ENCODE measurements around the gene MDK. TPM values are rescaled to one million over a fixed set of nuclear protein-coding genes. Genes with fewer than 3 reads are reported as not detected.

The MDK gene
- polyA plus RNA-seq, 1 donor from 2014 or later: 90.3 TPM

GRCh38 chr11:46429717-46430116 lies 48.2 kb downstream of the MDK start:
- H3K9ac ChIP-seq (ENCODE audit: low read length): no peak overlapping the region
- H3K27me3 ChIP-seq (ENCODE audit: insufficient read depth, low read depth, low read length): no peaks in the 10 kb centered on the region
- H3K9me2 ChIP-seq (ENCODE audit: insufficient read depth, low read length): no peaks in the 10 kb centered on the region
- no peak for TF ChIP-seq POLR2AphosphoS5 (IDR thresholded peaks at IDR 0.05)
- TF ChIP-seq EP300 (conservative IDR thresholded peaks at IDR 0.05; ENCODE audit: poor library complexity, severe bottlenecking): no peak
- no peak for TF ChIP-seq SMC3 (conservative IDR thresholded peaks at IDR 0.05; ENCODE audit: poor library complexity)
- TF ChIP-seq EZH2 (IDR thresholded peaks at IDR 0.05; ENCODE audit: borderline replicate concordance, insufficient read depth, low read length, poor library complexity, severe bottlenecking): no peak
- no peak for TF ChIP-seq CTCF (IDR thresholded peaks at IDR 0.05; ENCODE audit: poor library complexity, severe bottlenecking)
- no peak for TF ChIP-seq TAF1 (IDR thresholded peaks at IDR 0.05; ENCODE audit: low read depth)
- TF ChIP-seq MXI1 (conservative IDR thresholded peaks at IDR 0.05; ENCODE audit: poor library complexity, severe bottlenecking): no peak
- TF ChIP-seq RAD21 (conservative IDR thresholded peaks at IDR 0.05): no peak
- TF ChIP-seq REST (IDR thresholded peaks at IDR 0.05; ENCODE audit: borderline replicate concordance): no peak
- no peak overlapping the region for H3K27ac ChIP-seq (ENCODE audit: low read length)
- no peak overlapping the region for H3K4me3 ChIP-seq (ENCODE audit: low read length)
- H2AFZ ChIP-seq (ENCODE audit: low read depth, low read length): no peak overlapping the region
- H3K4me2 ChIP-seq (ENCODE audit: low read length): no peak overlapping the region
- peaks cover 10% of the 10 kb centered on the region for H3K36me3 ChIP-seq (ENCODE audit: insufficient read depth, low read length)
- no peaks in the 10 kb centered on the region for H4K20me1 ChIP-seq (ENCODE audit: insufficient read depth)
- H3K9me3 ChIP-seq (ENCODE audit: low read length): no peaks in the 10 kb centered on the region
- H3K79me2 ChIP-seq (replicated peaks; ENCODE audit: insufficient read depth, low read length): no peaks in the 10 kb centered on the region
- no peaks in the 10 kb centered on the region for H3F3A ChIP-seq (ENCODE audit: insufficient read depth, low read length, poor library complexity, severe bottlenecking)

- H3K27ac ChIP-seq (ENCODE audit: low read length): no peak overlapping the region
- H2AFZ ChIP-seq (ENCODE audit: low read depth, low read length): no peak overlapping the region
- no peak overlapping the region for H3K9ac ChIP-seq (ENCODE audit: low read length)
- no peaks in the 10 kb centered on the region for H3K9me3 ChIP-seq (ENCODE audit: low read length)
- TF ChIP-seq TAF1 (IDR thresholded peaks at IDR 0.05; ENCODE audit: low read depth): no peak
- no peak for TF ChIP-seq EP300 (conservative IDR thresholded peaks at IDR 0.05; ENCODE audit: poor library complexity, severe bottlenecking)
- TF ChIP-seq CTCF (IDR thresholded peaks at IDR 0.05; ENCODE audit: poor library complexity, severe bottlenecking): no peak
- TF ChIP-seq REST (IDR thresholded peaks at IDR 0.05; ENCODE audit: borderline replicate concordance): no peak
- TF ChIP-seq MXI1 (conservative IDR thresholded peaks at IDR 0.05; ENCODE audit: poor library complexity, severe bottlenecking): no peak
- TF ChIP-seq RAD21 (conservative IDR thresholded peaks at IDR 0.05): no peak
- no peak for TF ChIP-seq SMC3 (conservative IDR thresholded peaks at IDR 0.05; ENCODE audit: poor library complexity)
- TF ChIP-seq POLR2AphosphoS5 (IDR thresholded peaks at IDR 0.05): no peak
- no peak for TF ChIP-seq EZH2 (IDR thresholded peaks at IDR 0.05; ENCODE audit: borderline replicate concordance, insufficient read depth, low read length, poor library complexity, severe bottlenecking)
- H3K4me3 ChIP-seq (ENCODE audit: low read length): no peak overlapping the region
- no peak overlapping the region for H3K4me2 ChIP-seq (ENCODE audit: low read length)
- no peaks in the 10 kb centered on the region for H3F3A ChIP-seq (ENCODE audit: insufficient read depth, low read length, poor library complexity, severe bottlenecking)
- no peaks in the 10 kb centered on the region for H3K27me3 ChIP-seq (ENCODE audit: insufficient read depth, low read depth, low read length)
- no peaks in the 10 kb centered on the region for H4K20me1 ChIP-seq (ENCODE audit: insufficient read depth)
- no peaks in the 10 kb centered on the region for H3K9me2 ChIP-seq (ENCODE audit: insufficient read depth, low read length)
- no peaks in the 10 kb centered on the region for H3K79me2 ChIP-seq (replicated peaks; ENCODE audit: insufficient read depth, low read length)
- H3K36me3 ChIP-seq (ENCODE audit: insufficient read depth, low read length): peaks cover 10% of the 10 kb centered on the region
Measured at GRCh38 chr11:46431211-46431610, 49.7 kb downstream of the MDK start.
